SK-N-SH (cell line): ENCODE data around the gene BPIFA2. TPM values are rescaled to one million over a fixed set of nuclear protein-coding genes. Genes with fewer than 3 reads are reported as not detected.

Source experiments
- CTCF ChIA-PET: fragments of 300-600, 350-600 bp; formaldehyde crosslinking; extraction: SDS; loops from one replicate; lab custom pipeline; 2021; lab: Yijun Ruan, JAX
- POLR2A ChIA-PET: fragments of 350-600 bp; sonication (Branson Sonifier 250); formaldehyde crosslinking; extraction: SDS; loops from one replicate; lab custom pipeline; 2020; ENCODE audit warnings: antibody characterized with exemption, inconsistent platforms; lab: Yijun Ruan, JAX
- DNase-seq: peaks from one replicate; pipeline ENCODE4 v3.0.0; 2012
- H2AFZ ChIP-seq: fragments of 200-600 bp; sonication (generic); 2 replicates; pipeline ENCODE4 v1.8.1; 2016; ENCODE audit warnings: antibody characterized with exemption, mild to moderate bottlenecking, low read depth
- H3F3A ChIP-seq: fragments of 200-600 bp; sonication (generic); replicated peaks from 2 replicates; pipeline ENCODE3; 2016; ENCODE audit warnings: antibody characterized with exemption, mild to moderate bottlenecking; ENCODE audit not compliant: insufficient read depth
- H3K27ac ChIP-seq, 2 experiments: fragments of 200-500 bp in 1 of 2; fragments of 200-600 bp in 1 of 2; sonication (Bioruptor generic) in 1 of 2; sonication (generic), shearing (Covaris generic) in 1 of 2; 2 replicates each; pipeline versions ENCODE4 v1.5.1 to v1.6.1; 2014 to 2016; ENCODE audit warnings: low read depth in 2 of 2, inconsistent platforms in 1 of 2, low read length in 1 of 2, mild to moderate bottlenecking in 1 of 2, mixed read lengths in 1 of 2
- H3K27me3 ChIP-seq: fragments of 200-600 bp; sonication (generic), shearing (Covaris generic); 2 replicates; pipeline ENCODE4 v1.6.1; 2016; ENCODE audit warnings: mixed run types; ENCODE audit not compliant: insufficient read depth
- H3K36me3 ChIP-seq, 2 experiments: fragments of 200-500 bp in 1 of 2; fragments of 200-600 bp in 1 of 2; sonication (Bioruptor generic) in 1 of 2; sonication (generic) in 1 of 2; replicated peaks in 1 of 2; 2 replicates each; pipeline versions ENCODE3 to v1.5.1; 2014 to 2016; ENCODE audit warnings: low read length in 1 of 2, mild to moderate bottlenecking in 1 of 2; ENCODE audit not compliant: insufficient read depth in 2 of 2, control insufficient read depth in 1 of 2
- H3K4me1 ChIP-seq, 2 experiments: fragments of 200-500 bp in 1 of 2; fragments of 200-600 bp in 1 of 2; sonication (Bioruptor generic) in 1 of 2; sonication (generic), shearing (Covaris generic) in 1 of 2; 2 replicates each; pipeline versions ENCODE4 v1.5.1 to v1.6.1; 2014 to 2016; ENCODE audit warnings: low read depth in 1 of 2, low read length in 1 of 2, mixed run types in 1 of 2; ENCODE audit not compliant: insufficient read depth in 2 of 2, control insufficient read depth in 1 of 2
- H3K4me2 ChIP-seq: fragments of 200-600 bp; sonication (generic), shearing (Covaris generic); 2 replicates; pipeline ENCODE4 v1.6.1; 2017; ENCODE audit warnings: mixed run types
- H3K4me3 ChIP-seq, 2 experiments: fragments of 200-500 bp in 1 of 2; fragments of 200-600 bp in 1 of 2; sonication (Bioruptor generic) in 1 of 2; sonication (generic), shearing (Covaris generic) in 1 of 2; 2 replicates each; pipeline versions ENCODE4 v1.5.1 to v1.8.1; 2014 to 2016; ENCODE audit warnings: low read depth in 2 of 2, inconsistent platforms in 1 of 2, low read length in 1 of 2, mild to moderate bottlenecking in 1 of 2, mixed read lengths in 1 of 2, moderate library complexity in 1 of 2
- H3K79me2 ChIP-seq: fragments of 200-600 bp; sonication (generic); 2 replicates; pipeline ENCODE4 v1.8.1; 2017; ENCODE audit warnings: mild to moderate bottlenecking; ENCODE audit not compliant: insufficient read depth
- H3K9ac ChIP-seq: fragments of 200-600 bp; sonication (generic); 2 replicates; pipeline ENCODE4 v1.6.1; 2017; ENCODE audit warnings: mixed run types
- H3K9me2 ChIP-seq: fragments of 200-600 bp; sonication (generic); 2 replicates; pipeline ENCODE4 v1.6.1; 2017; ENCODE audit warnings: mixed run types
- H3K9me3 ChIP-seq: fragments of 200-600 bp; sonication (generic); 2 replicates; pipeline ENCODE4 v1.6.1; 2017; ENCODE audit warnings: mixed run types, mild to moderate bottlenecking, moderate library complexity
- H4K20me1 ChIP-seq: fragments of 200-600 bp; sonication (generic); 2 replicates; pipeline ENCODE4 v1.6.1; 2017; ENCODE audit warnings: mild to moderate bottlenecking, mixed run types; ENCODE audit not compliant: insufficient read depth
- CHD2 ChIP-seq: fragments of 150-350 bp; IDR thresholded peaks from 2 replicates; pipeline ENCODE4 v1.6.1; 2018; ENCODE audit warnings: low read length; ENCODE audit not compliant: partially characterized antibody
- CTCF ChIP-seq: fragments of 200-600 bp; sonication (generic); IDR thresholded peaks from 2 replicates; pipeline ENCODE4 v1.6.1; 2017; ENCODE audit warnings: antibody characterized with exemption, mild to moderate bottlenecking, moderate library complexity
- ELF1 ChIP-seq: IDR thresholded peaks from 2 replicates; pipeline ENCODE4 v1.4.0; 2012
- EP300 ChIP-seq, 2 experiments: IDR thresholded peaks; 2 replicates each; pipeline versions ENCODE4 v1.4.0 to v1.6.1; 2012; ENCODE audit warnings: borderline replicate concordance in 1 of 2, low read depth in 1 of 2, low read length in 1 of 2
- EZH2phosphoT487 ChIP-seq: fragments of 200-600 bp; sonication (generic); IDR thresholded peaks from 2 replicates; pipeline ENCODE4 v1.6.1; 2017; ENCODE audit warnings: low read depth, mixed run types, mild to moderate bottlenecking, antibody characterized with exemption, moderate library complexity, borderline replicate concordance
- FOSL2 ChIP-seq: IDR thresholded peaks from 2 replicates; pipeline ENCODE4 v1.4.0; 2012; ENCODE audit warnings: low read depth, mild to moderate bottlenecking, moderate library complexity, borderline replicate concordance
- FOXM1 ChIP-seq: IDR thresholded peaks from 2 replicates; pipeline ENCODE4 v1.4.0; 2012; ENCODE audit warnings: low read depth, mild to moderate bottlenecking
- IRF3 ChIP-seq: fragments of 150-350 bp; IDR thresholded peaks from 2 replicates; pipeline ENCODE4 v1.6.1; 2016; ENCODE audit warnings: mild to moderate bottlenecking, low read depth, low read length
- MAX ChIP-seq: IDR thresholded peaks from 2 replicates; pipeline ENCODE4 v1.4.0; 2012; ENCODE audit warnings: low read depth
- MXI1 ChIP-seq: IDR thresholded peaks from 2 replicates; pipeline ENCODE4 v1.6.1; 2012; ENCODE audit warnings: mild to moderate bottlenecking, low read depth, low read length, improper control_type of control experiment
- NFIC ChIP-seq: IDR thresholded peaks from 2 replicates; pipeline ENCODE4 v1.4.0; 2012; ENCODE audit warnings: borderline replicate concordance
- PBX3 ChIP-seq: IDR thresholded peaks from 2 replicates; pipeline ENCODE4; 2012
- POLR2AphosphoS5 ChIP-seq: IDR thresholded peaks from 2 replicates; pipeline ENCODE4 v1.6.1; 2012; ENCODE audit warnings: low read depth, low read length
- RCOR1 ChIP-seq: fragments of 150-350 bp; IDR thresholded peaks from 2 replicates; pipeline ENCODE4 v1.6.1; 2017; ENCODE audit warnings: antibody characterized with exemption, low read length
- REST ChIP-seq: IDR thresholded peaks from 2 replicates; pipeline ENCODE4 v1.6.1; 2012; ENCODE audit warnings: mild to moderate bottlenecking, low read depth, low read length, moderate library complexity
- SIN3A ChIP-seq: IDR thresholded peaks from 2 replicates; pipeline ENCODE4 v1.6.1; 2012; ENCODE audit warnings: low read depth, mild to moderate bottlenecking, low read length, moderate library complexity, borderline replicate concordance
- SMC3 ChIP-seq: IDR thresholded peaks from 2 replicates; pipeline ENCODE4 v1.6.1; 2012; ENCODE audit warnings: low read depth, low read length, improper control_type of control experiment
- TAF1 ChIP-seq: IDR thresholded peaks from 2 replicates; pipeline ENCODE4 v1.6.1; 2012; ENCODE audit warnings: low read depth, mild to moderate bottlenecking, low read length, moderate library complexity, borderline replicate concordance
- TEAD4 ChIP-seq: IDR thresholded peaks from 2 replicates; pipeline ENCODE4 v1.4.0; 2012; ENCODE audit warnings: mild to moderate bottlenecking, borderline replicate concordance; ENCODE audit not compliant: insufficient read depth
- USF2 ChIP-seq: fragments of 150-350 bp; IDR thresholded peaks from 2 replicates; pipeline ENCODE4 v1.6.1; 2017; ENCODE audit warnings: antibody characterized with exemption, low read length, low read depth, borderline replicate concordance
- ZBTB33 ChIP-seq: IDR thresholded peaks from 2 replicates; pipeline ENCODE4 v1.4.0; 2012; ENCODE audit warnings: low read depth, borderline replicate concordance
- WGBS: methylation state at CpG from one replicate; pipeline ENCODE4 v1.1.6; 2017; ENCODE audit warnings: low lambda C conversion rate; 5-methylcytosine and 5-hydroxymethylcytosine counted together
- polyA plus RNA-seq, 3 experiments: library from polyadenylated mRNA; depleted of rRNA; stranded (reverse); fragments of >200 nt; gene quantifications; 2 replicates each; pipeline ENCODE4 v1.2.3, GENCODE V29; 2012

Gene BPIFA2
- polyA plus RNA-seq, 1 of the 3 experiments (the other 2 are of a cell fraction): not detected

GRCh38 chr20:33187491-33187890 is 19.5 kb downstream of the BPIFA2 start (continued):
- TF ChIP-seq RCOR1 (no peak), CHD2 (no peak), SMC3 (no peak), CTCF (no peak), TAF1 (no peak), MXI1 (no peak)

GRCh38 chr20:33188421-33188820 is 20.5 kb downstream of the BPIFA2 start:
- Histone ChIP-seq H2AFZ (no peak overlapping the region), H3K9me3 (no peaks in the 10 kb centered on the region), H3K4me3 (no peak overlapping the region), H3F3A (no peaks in the 10 kb centered on the region), H3K4me2 (no peak overlapping the region), H3K9ac (no peak overlapping the region), H3K27ac (no peak overlapping the region), H3K79me2 (no peaks in the 10 kb centered on the region), H3K36me3 (no peaks in the 10 kb centered on the region), H3K27me3 (no peaks in the 10 kb centered on the region), H3K9me2 (no peaks in the 10 kb centered on the region), H3K4me1 (no peaks in the 10 kb centered on the region), H4K20me1 (no peaks in the 10 kb centered on the region)
- CTCF ChIA-PET: no interaction called here
- POLR2A ChIA-PET: no interaction called here
- DNase-seq: no peak
- WGBS: 64% methylated on average over 9 of the region's 9 CpGs
- TF ChIP-seq PBX3 (no peak), EP300 (IDR thresholded peaks at IDR 0.05; ENCODE audit: borderline replicate concordance in 1 of 2, low read depth in 1 of 2, low read length in 1 of 2) (no peak), IRF3 (no peak), POLR2AphosphoS5 (no peak), REST (no peak), SIN3A (no peak), ELF1 (no peak), TEAD4 (no peak), EZH2phosphoT487 (no peak), FOXM1 (no peak), USF2 (no peak), SMC3 (no peak), FOSL2 (no peak), ZBTB33 (no peak), NFIC (no peak), TAF1 (no peak), MXI1 (no peak), MAX (no peak)
